ENCODE measurements around the gene INPP5K.

INPP5K gene

GRCh38 chr17:1478418-1478817 lies 38.0 kb downstream of the INPP5K start:
- TF ChIP-seq CTCF (IDR thresholded peaks at IDR 0.05; ENCODE audit: borderline replicate concordance, insufficient read depth, low read depth, low read length): no peak
- H3K4me3 ChIP-seq (ENCODE audit: low read depth, low read length): no peak overlapping the region

GRCh38 chr17:1475321-1475854 lies 41.0 kb downstream of the INPP5K start:
- no peak for TF ChIP-seq CTCF (IDR thresholded peaks at IDR 0.05; ENCODE audit: borderline replicate concordance, insufficient read depth, low read depth, low read length)
- no peak overlapping the region for H3K4me3 ChIP-seq (ENCODE audit: low read depth, low read length)

- TF ChIP-seq CTCF (IDR thresholded peaks at IDR 0.05; ENCODE audit: borderline replicate concordance, insufficient read depth, low read depth, low read length): no peak
- H3K4me3 ChIP-seq (ENCODE audit: low read depth, low read length): peak overlapping the region; percentile 52
These were observed 41.8 kb downstream of the INPP5K start for GRCh38 chr17:1474402-1475189.

GRCh38 chr17:1473841-1474240 lies 42.6 kb downstream of the INPP5K start:
- TF ChIP-seq CTCF (IDR thresholded peaks at IDR 0.05; ENCODE audit: borderline replicate concordance, insufficient read depth, low read depth, low read length): no peak
- no peak overlapping the region for H3K4me3 ChIP-seq (ENCODE audit: low read depth, low read length)

GRCh38 chr17:1473170-1473569 lies 43.2 kb downstream of the INPP5K start:
- no peak overlapping the region for H3K4me3 ChIP-seq (ENCODE audit: low read depth, low read length)
- 0 out of 2 replicates have a peak, but pooled peaks have one; percentile 7 for TF ChIP-seq CTCF (IDR thresholded peaks at IDR 0.05; ENCODE audit: borderline replicate concordance, insufficient read depth, low read depth, low read length)

GRCh38 chr17:1471911-1472821 lies 44.2 kb downstream of the INPP5K start:
- no peak overlapping the region for H3K4me3 ChIP-seq (ENCODE audit: low read depth, low read length)
- no peak for TF ChIP-seq CTCF (IDR thresholded peaks at IDR 0.05; ENCODE audit: borderline replicate concordance, insufficient read depth, low read depth, low read length)

Data from GM12875 (cell line).